Left forelimb (tissue), 1 donor: ENCODE measurements around the gene PPEF1.

Experiments
- DNase-seq: peaks from one replicate; pipeline ENCODE4 v3.0.0-alpha.2; 2018; ENCODE audit warnings: low spot score

PPEF1 gene, protein sequence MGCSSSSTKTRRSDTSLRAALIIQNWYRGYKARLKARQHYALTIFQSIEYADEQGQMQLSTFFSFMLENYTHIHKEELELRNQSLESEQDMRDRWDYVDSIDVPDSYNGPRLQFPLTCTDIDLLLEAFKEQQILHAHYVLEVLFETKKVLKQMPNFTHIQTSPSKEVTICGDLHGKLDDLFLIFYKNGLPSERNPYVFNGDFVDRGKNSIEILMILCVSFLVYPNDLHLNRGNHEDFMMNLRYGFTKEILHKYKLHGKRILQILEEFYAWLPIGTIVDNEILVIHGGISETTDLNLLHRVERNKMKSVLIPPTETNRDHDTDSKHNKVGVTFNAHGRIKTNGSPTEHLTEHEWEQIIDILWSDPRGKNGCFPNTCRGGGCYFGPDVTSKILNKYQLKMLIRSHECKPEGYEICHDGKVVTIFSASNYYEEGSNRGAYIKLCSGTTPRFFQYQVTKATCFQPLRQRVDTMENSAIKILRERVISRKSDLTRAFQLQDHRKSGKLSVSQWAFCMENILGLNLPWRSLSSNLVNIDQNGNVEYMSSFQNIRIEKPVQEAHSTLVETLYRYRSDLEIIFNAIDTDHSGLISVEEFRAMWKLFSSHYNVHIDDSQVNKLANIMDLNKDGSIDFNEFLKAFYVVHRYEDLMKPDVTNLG

DNA sequence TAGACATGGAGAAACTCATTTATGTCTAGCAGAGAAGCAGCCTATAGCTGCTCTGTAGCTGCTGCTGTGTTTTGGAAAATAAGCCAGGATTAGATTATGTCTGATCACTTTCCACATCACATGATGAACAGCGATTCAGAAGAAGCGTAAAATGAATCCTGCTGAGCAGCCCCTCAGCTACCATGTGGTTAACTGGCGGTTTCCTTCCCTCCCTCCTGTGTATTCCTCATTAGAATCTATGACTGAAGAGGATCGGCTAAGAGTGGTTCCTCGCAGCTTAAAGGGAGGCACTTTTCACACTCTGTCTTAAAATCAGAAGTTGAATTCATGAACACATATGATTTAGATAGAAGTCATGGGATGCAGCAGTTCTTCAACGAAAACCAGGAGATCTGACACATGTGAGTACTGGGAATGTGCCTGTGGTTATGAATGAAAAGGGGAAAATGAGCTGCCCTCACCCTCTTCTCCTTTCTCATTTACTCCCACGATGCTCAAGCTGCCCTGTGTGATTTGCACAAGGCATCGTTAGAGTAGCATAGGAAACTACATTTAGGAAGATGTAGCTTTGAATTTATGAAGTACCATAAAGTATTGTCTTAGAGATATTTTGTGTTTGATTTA, at the start of gene PPEF1:
TSS of gene PPEF1 (plus strand) at position 220 of the 624 bp plus-strand sequence. CDS start at position 356, 136 bp downstream.
- no peak for DNase-seq

DNA sequence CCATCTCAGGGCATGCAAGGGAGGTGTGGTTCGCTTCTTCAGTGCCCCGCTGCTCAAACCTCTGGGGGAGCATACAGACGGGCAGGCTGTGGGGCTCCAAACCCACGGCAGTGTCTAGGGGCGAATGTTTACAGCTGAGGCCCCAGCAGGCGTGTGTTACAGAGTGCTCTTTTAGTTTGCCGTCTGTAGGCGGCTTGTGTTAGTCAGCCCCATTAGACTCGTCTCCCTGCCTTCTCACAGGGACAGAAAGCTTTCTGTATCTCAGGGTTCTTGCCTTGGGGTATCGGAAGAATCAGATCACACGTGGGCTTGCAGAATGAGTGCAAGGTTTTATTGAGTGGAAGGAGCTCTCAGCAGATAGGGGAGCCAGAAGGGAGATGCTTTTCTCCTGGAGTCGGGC, 46.2 kb upstream of the PPEF1 start:
- DNase-seq: no peak

DNA sequence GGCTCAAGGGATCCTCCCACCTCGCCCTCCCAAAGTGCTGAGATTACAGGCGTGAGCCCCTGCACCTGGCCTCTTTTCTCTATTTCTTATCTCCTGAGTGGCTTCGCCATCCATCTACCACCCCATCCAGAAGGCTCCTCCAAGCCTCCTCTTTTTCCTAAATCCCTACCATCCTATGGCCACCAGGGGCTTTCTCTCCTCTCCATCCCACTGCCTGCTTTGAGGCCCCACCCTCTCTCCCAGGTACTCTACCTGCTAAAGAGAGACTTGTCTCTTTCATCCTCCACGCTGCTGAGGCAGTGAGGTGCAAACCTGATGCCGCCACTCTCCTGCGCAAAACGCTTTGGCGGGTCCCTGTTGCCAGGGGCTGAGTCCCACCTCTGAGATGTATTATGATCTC, 42.5 kb upstream of the PPEF1 start:
- no peak for DNase-seq

GRCh38 chrX:18666614-18667013, 40.8 kb upstream of the PPEF1 start:
- DNase-seq: no peak

DNA sequence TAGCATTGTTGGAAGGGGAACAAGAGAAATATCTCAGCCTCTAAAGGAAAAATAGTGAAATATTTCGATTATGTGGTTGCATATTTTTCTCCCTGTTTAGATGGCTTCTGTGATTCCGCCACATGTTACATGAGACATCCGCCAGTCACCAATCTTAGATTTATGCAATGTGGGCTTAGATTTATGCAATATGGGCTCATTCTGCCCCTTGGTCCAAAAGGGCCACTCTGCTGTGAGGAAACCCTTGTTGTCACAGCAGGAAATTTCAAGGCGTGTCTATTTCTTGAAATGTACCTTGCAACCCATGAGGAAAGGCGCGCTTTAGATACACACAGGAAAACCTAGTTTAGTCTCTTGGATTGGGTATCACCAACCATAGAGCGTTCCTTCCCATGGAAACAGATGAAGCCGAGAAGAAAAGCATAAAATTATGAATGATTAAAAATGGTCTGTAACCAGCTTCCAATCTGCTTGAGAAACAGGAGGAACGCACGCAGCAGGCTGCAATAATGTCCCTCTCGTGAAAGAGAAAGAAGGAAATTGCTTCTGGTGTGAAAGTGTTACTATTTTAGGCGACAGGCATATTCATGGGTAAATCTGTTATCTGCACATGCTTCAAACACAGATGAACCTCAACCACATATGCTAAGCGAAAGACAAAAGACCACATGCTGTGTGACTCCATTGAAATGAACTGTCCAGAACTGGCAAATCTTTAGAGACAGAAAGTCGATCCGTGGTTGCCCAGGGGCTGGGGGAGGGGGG, 39.2 kb upstream of the PPEF1 start:
- DNase-seq: no peak

DNA sequence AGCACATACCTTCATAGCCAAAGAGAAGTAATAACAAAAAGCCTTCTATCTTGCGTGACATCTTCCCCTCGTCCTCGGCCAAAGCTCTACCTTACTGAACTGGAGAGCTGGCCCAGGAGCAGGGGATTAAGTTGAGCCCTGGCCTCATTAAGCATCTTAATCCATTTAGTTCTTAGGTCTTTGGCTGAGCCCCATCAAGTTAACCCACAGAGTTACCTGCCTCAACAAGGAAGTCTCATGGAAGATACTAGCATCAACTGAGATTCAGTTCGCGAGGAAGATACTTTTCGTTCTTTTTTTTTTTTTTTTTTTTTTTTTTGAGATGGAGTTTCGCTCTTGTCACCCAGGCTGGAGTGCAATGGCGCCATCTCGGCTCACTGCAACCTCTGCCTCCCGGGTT, 35.4 kb upstream of the PPEF1 start, which contains the start of gene RS1:
TSS of gene RS1 (minus strand) at position 101 of the 400 bp plus-strand sequence. CDS start at position 61, 40 bp downstream.
- no peak for DNase-seq

DNA sequence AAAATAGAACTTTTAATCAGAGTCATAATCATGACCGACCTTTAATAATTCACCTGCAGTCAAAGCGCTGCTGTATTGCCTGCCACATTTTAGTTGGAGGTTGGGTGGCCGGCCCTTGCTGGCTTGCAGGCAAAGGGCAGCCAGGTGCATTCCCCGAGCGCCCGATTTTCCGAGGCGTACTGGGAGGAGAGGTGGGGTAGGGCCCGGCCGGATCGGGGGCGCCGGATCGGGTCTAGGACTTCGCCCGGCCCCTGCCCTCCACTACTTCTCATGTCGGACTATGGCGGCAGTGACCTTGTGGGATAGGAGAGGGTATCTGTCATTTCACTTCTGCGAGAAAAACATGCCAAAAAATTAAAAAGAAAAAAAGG, 33.0 kb upstream of the PPEF1 start:
- peak; percentile 61 for DNase-seq

- DNase-seq: peak; percentile 86
Observed at GRCh38 chrX:18674788-18675735, 32.4 kb upstream of the PPEF1 start.

- DNase-seq: no peak
Observed at GRCh38 chrX:18676050-18676449, 31.4 kb upstream of the PPEF1 start.

DNA sequence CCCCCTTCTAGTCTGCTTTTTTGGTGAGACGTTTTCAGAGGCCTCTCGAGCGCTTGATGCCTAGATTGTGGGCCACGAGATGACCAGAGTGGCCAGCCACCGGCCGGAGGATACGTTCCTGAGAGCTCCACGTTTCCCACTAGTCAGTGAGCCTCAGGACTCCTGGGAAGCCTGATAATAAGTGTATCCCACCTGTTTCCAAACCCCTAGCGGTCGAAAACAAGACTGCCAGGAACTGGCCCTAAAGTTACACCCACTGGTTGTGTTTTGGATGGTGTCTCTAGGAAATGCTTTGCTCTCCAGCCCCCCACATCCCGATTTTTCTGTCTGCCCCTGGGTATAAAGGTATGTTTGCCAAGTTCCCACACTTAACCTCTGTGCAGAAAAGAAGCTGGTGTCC, 31.0 kb upstream of the PPEF1 start:
- DNase-seq: no peak

GRCh38 chrX:18677161-18677869, 30.1 kb upstream of the PPEF1 start:
- DNase-seq: no peak

DNA sequence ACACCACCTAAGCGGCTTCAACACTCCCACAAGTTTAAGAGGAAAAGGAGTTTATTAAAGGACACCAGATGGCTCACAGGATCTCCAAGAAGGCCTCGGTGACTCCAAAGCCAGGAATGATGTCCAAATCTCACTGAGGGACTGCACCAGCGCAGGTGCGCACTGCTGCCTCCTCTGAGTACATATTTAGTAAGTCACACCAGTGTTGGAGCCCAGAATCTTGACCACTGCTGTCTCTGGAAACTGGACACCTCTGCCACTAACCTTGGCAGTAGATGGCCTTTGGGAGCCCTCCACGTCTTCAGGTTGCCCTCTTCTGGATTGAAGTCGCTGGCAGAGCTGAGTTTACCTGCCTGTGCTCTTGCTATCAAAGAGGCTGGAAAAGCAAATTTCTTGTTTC, 25.4 kb upstream of the PPEF1 start:
- DNase-seq: no peak

DNA sequence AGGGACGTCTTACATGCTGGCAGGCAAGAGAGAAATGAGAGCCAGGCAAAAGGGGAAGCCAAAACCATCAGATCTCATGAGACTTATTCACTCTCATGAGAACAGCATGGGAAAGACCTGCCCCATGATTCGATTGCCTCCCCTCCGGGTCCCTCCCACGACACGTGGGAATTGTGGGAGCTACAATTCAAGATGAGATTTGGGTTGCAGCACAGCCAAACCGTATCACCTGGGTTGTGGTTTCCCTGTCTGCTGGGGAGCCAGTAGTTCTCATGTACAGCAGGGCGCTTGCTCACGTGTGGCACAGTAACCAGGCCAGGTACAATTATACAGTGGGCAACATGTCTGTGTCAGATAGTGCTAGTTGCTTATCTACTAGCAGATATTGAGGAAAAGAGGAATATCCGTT, 24.5 kb upstream of the PPEF1 start:
- no peak for DNase-seq

DNA sequence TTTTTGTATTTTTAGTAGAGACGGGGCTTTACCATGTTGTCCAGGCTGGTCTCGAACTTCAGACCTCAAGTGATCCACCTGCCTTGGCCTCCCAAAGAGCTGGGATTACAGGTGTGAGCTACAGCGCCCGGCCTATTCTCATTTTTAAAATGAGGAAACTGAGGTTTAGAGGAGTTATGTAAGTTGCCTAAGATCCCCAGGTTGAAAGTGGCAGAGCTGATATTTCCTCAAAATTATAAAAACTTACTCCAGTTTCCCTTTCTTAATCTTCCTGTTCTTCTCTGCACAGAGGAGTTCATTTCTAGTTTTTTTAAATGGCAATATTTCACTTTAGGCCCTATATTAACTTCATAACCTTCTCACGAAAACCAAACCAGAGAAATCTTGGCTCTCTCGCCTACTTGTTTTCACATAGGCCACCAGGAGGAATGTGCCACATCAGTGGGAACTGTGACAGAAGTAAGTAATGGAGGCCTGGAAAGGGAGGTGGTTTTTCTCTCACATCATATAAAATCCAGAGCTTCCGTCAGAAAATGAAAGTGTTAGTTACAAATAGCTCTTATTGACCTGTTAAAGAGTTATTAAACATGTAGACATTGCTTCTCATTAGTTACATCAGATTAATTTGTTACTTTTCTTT, 19.5 kb upstream of the PPEF1 start:
- DNase-seq: no peak

DNA sequence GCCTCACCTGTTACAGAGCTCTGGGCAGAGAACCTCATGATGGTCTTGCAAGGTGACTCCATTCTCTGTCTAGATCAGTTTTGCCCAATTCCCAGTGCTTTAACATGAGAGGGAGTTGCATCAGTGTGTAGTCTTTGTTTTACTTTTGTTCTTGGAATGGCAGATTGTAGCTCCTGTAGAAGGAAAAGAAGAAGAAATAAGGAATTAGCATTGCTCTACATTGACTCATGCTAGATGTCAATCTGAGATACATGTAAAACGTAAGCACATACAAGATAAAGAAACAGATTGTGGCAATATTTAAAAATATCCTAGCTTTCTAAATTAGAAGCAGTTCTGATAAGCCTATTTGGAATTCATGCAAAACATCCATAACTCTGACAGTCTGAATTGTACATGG, 16.0 kb upstream of the PPEF1 start:
- no peak for DNase-seq

- no peak for DNase-seq
Observed at GRCh38 chrX:18692541-18692940, 14.9 kb upstream of the PPEF1 start.

DNA sequence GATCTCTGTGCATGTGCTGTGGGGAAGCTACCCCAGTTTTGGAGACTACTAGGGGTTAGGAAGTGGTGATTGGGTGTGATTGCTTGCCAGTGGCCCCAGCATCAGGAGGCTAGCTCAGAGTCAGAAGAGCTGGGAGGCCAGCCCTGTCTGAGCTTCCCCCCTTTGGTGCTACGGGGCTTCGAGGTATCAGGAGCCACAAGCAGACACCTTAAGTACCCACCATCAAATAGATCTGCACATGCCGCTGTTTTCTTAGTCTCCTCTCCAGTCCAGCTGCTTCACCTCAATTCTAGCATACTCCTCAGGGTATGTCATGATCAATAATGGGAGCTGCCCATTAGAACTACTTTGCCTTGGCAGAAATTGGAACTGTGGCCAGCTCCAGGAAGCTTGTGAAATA, 10.8 kb upstream of the PPEF1 start:
- DNase-seq: no peak

DNA sequence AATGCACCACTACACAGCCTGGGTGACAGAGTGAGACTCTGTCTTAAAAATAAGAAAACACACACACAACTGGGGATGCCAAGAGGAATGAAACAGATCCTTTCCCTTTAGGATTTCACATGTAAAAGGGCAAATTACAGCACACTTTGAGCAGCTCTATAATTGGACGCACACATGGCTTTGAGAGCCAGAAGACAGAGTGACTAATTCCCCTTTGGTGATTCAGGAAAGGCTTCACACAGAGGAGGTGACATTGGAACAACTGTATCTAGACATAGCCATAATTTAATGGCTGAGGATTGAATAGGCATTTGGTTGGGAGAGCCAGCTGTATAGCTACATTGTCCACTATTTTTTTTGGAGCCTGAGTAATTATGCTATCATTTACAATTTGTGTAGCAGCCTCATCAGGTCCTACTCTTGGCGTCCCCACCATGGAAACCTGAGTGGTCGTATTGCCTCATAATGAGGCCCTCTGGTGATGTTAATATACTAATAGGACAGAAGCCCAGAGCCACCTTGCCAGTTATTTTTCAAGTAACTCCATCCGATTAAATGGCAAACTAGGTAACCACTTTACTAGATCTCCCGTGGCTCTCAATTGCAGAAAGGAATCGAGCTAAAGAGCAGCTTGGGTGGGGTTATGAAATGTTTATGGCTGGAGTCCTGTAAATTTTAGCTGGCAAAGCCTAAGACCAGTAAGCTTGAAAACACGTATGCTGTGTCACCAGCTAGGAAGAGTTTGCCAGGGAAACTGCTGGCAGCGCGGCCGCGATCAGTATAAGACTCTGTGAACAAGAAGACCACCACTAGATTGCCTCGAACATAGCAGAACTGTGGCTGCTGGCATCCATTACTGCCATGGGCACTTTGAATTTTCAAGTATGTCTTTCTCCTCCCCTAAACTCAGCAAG, 8.5 kb upstream of the PPEF1 start:
- DNase-seq: no peak
